SK-N-SH treated with all-trans-retinoic acid at 6 μM for 48 hours (cell line): ENCODE measurements around the gene MUC5B.

Experiments
- ARNTL ChIP-seq: fragments of 450-650 bp; formaldehyde crosslinking; IDR thresholded peaks from 2 replicates; pipeline ENCODE4 v1.5.0; 2020; ENCODE audit warnings: low read depth, mild to moderate bottlenecking, moderate library complexity, borderline replicate concordance
- RARB ChIP-seq: fragments of 250-450 bp; sonication (Bioruptor Pico); IDR thresholded peaks from 2 replicates; pipeline ENCODE4 v1.8.0; 2021; ENCODE audit warnings: mild to moderate bottlenecking, moderate library complexity
- TCF4 ChIP-seq: fragments of 250-450 bp; sonication (Bioruptor Pico); IDR thresholded peaks from 2 replicates; pipeline ENCODE4 v1.8.0; 2021; ENCODE audit warnings: mild to moderate bottlenecking, moderate library complexity, borderline replicate concordance
- ZFP3 ChIP-seq: fragments of 250-450 bp; sonication (Bioruptor Pico); IDR thresholded peaks from 2 replicates; pipeline ENCODE4 v1.5.0; 2020; ENCODE audit warnings: mild to moderate bottlenecking, moderate library complexity
- TF ChIP-seq, protein P1 (sequence below): fragments of 250-450 bp; sonication (Bioruptor Pico); IDR thresholded peaks from 2 replicates; pipeline ENCODE4 v1.8.0; 2020; ENCODE audit warnings: mild to moderate bottlenecking, moderate library complexity, borderline replicate concordance

DNA sequence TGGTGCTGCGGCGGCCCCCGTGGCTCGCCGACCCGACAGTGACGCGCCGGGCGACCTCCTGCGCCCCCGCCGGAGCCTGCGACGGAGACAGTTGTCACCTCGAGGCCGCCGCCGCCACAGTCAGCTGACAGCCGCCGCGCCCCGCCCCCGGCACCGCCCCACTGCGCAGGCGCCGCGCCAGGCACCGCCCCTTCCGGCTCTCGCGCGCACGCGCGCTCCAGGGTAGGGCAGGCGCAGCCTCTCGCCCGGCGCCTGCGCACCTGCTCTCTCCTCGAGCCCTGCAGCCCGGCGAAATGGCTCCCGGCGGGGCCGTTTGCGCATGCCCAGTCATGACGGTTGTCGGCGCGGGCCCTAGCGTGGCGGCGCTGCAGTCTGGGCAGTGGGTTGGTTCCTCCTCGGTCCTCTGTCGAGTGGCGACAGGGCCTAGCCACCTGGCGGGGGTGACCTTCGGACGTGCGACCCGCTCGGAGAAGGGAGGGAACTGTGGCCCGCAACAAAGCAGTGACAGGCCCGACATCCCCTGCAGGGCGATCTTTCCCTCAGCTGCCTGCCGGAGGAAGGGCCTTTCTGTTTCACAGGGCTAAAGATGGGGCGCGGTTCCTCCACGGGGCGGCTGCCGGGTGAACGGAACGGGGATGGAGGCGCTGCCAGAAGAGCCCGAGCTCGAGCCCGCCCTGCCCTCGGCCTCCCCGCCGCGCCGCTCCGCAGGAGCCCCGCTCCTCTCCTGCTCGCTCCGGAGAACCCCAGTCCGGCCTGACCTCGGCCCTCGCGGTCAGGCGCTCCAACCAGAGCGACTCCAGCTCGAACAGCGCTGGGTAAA lies 86.8 kb downstream of the MUC5B start, which contains the start of gene TOLLIP:
- no peak for TF ChIP-seq ARNTL
- TF ChIP-seq, protein P1, sequence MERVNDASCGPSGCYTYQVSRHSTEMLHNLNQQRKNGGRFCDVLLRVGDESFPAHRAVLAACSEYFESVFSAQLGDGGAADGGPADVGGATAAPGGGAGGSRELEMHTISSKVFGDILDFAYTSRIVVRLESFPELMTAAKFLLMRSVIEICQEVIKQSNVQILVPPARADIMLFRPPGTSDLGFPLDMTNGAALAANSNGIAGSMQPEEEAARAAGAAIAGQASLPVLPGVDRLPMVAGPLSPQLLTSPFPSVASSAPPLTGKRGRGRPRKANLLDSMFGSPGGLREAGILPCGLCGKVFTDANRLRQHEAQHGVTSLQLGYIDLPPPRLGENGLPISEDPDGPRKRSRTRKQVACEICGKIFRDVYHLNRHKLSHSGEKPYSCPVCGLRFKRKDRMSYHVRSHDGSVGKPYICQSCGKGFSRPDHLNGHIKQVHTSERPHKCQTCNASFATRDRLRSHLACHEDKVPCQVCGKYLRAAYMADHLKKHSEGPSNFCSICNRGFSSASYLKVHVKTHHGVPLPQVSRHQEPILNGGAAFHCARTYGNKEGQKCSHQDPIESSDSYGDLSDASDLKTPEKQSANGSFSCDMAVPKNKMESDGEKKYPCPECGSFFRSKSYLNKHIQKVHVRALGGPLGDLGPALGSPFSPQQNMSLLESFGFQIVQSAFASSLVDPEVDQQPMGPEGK (CRISPR knock-in tag), result no peak
- TF ChIP-seq ZFP3 (CRISPR knock-in tag), result no peak
- TF ChIP-seq RARB (CRISPR knock-in tag), result no peak
- no peak for TF ChIP-seq TCF4
